ENCODE measurements around the gene ST6GALNAC5. TPM values are rescaled to one million over a fixed set of nuclear protein-coding genes. Genes with fewer than 3 reads are reported as not detected.

ST6GALNAC5 gene
- total and polyA plus RNA-seq, 8 donors = 7.6 to 18.9 (median 10.0) TPM

DNA sequence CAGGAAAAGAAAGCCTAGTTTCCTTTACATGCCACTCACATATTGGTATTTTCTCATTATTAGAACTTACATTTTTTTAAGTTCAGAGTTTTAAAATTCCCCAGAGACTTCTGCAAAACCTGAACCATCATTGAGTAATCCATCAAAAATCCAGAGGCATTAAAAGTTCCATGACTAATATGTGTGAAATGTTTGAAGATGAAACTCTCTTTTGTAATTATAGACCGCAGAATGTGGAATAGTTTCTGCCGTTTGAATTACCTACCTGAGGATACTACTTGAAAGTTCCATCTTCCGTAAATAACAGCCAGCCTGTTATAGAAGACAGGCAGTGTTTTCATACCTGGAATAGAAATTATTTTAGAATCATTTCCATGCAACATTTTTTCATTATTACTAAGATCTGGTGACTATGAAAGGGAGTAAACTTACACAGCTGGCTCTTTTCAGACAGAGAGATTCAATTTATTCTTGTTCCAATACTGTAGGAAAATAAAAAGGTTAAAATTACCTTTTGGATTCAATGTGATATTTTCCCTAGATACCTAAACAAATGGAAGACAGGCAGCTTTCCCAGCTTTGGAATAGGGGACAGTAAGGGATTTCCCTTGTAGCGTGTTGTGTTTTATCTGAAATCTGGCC is 131.4 kb downstream of the ST6GALNAC5 start:
- Histone ChIP-seq H3K4me3 (no peak overlapping the region), H3K36me3 (no peaks in the 10 kb centered on the region), H3K4me1 (no peaks in the 10 kb centered on the region), H3K9me3 (no peaks in the 10 kb centered on the region), H3K27ac (peak overlapping the region in 1 of 2 donors; percentile 22), H3K27me3 (no peaks in the 10 kb centered on the region)
- DNase-seq (no peak), ATAC-seq (peak; percentile 78)
- intact Hi-C loops (cut with DNase I) = no loop called here
- no peak for TF ChIP-seq CTCF (IDR thresholded peaks at IDR 0.05)

DNA sequence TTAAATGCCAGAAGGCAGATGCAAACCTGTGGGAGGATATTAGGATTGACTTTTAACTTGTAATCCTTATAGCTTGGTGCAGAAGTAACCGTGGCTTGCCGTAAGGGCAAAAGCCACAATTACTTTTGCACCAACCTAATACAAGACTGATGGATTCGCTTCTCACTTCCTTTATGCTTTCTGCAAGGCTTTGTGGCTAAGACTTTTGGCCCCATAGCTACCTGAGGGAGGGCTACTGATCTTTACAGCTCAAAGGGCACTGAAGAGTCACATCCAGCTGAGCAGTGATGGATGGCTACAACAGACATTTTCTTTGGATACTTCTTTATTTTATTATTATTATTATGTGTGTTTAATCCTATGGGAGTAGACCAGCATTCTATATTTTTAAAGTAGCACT is 140.4 kb downstream of the ST6GALNAC5 start:
- Histone ChIP-seq H3K27ac (no peak overlapping the region), H3K27me3 (no peaks in the 10 kb centered on the region), H3K4me1 (no peaks in the 10 kb centered on the region), H3K36me3 (no peaks in the 10 kb centered on the region), H3K9me3 (no peaks in the 10 kb centered on the region), H3K4me3 (no peak overlapping the region)
- ATAC-seq (no peak), DNase-seq (no peak)
- intact Hi-C loops (cut with DNase I) = no loop called here
- no peak for TF ChIP-seq CTCF (IDR thresholded peaks at IDR 0.05)

DNA sequence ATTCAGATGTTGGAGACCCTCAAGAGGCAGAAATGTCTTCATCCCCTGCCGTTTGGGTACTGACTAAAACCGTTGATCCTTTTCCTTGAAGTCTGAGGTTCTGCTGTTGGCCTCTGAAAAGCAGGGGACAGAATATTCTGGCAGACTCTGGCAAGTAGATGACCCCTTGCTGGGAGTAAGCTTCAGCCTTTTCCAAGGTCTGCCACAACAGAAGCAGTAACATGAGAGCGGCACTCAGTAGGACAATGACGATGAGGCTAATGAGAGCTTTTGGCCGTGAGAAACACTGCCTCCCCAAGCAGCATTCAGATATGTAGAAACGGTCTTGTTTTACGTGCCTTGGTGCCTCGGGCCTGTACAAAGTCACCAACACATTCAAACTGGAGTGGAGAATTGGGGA is 143.7 kb downstream of the ST6GALNAC5 start:
- no peak for DNase-seq
- intact Hi-C loops (cut with DNase I) = no loop called here

DNA sequence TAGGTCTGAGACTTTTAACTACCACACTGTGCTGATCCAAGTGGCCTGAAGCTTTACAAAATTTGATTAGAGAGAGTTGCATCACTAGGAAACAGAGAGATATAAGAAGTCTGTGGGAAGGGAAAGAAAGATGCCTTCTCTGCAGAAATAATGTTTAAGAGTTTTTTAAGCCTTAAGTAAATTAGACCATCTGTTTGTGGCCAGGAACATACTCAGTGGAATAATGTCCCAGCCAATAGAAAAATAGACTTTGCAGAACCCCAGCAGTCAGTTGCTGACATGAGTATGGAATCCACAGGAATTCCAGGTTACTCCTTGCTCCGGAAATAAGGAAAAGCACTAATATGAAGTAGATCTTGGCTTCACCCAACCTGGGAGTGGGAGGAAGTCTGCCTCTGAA is 144.8 kb downstream of the ST6GALNAC5 start:
- Histone ChIP-seq H3K27me3 (no peaks in the 10 kb centered on the region), H3K27ac (no peak overlapping the region), H3K9me3 (no peaks in the 10 kb centered on the region), H3K4me3 (no peak overlapping the region), H3K4me1 (no peaks in the 10 kb centered on the region), H3K36me3 (no peaks in the 10 kb centered on the region)
- intact Hi-C loops (cut with DNase I) = no loop called here
- no peak for ATAC-seq
- no peak for DNase-seq
- TF ChIP-seq CTCF (IDR thresholded peaks at IDR 0.05) = no peak

More for the DNA sequence above, 143.7 kb downstream of the ST6GALNAC5 start:
- Histone ChIP-seq H3K27me3 (no peaks in the 10 kb centered on the region), H3K36me3 (no peaks in the 10 kb centered on the region), H3K4me1 (no peaks in the 10 kb centered on the region), H3K4me3 (no peak overlapping the region), H3K27ac (no peak overlapping the region), H3K9me3 (no peaks in the 10 kb centered on the region)
- no peak for TF ChIP-seq CTCF (IDR thresholded peaks at IDR 0.05)
- no peak for ATAC-seq

GRCh38 chr1:77014073-77014788 is 147.0 kb downstream of the ST6GALNAC5 start:
- DNase-seq (no peak), ATAC-seq (no peak)
- Histone ChIP-seq H3K27me3 (no peaks in the 10 kb centered on the region), H3K27ac (no peak overlapping the region), H3K9me3 (no peaks in the 10 kb centered on the region), H3K36me3 (no peaks in the 10 kb centered on the region), H3K4me1 (no peaks in the 10 kb centered on the region), H3K4me3 (no peak overlapping the region)
- TF ChIP-seq CTCF (IDR thresholded peaks at IDR 0.05) = no peak
- intact Hi-C loops (cut with DNase I) = no loop called here

Data from left lung (tissue), 10 donors.